ENCODE measurements around the gene PLEKHO1. TPM values are rescaled to one million over a fixed set of nuclear protein-coding genes. Genes with fewer than 3 reads are reported as not detected.

The PLEKHO1 gene
- total and polyA plus RNA-seq, 7 experiments from 2014 or later: 33.4 to 111 (median 65.5) TPM

GRCh38 chr1:150111670-150112069 is 38.0 kb upstream of the PLEKHO1 start:
- ChIA-PET CTCF (interaction anchor here (0.5 kb wide), 1 partner anchor 61 kb away, joined by 4 read pairs; no protein-coding TSS in a partner anchor), POLR2A (interaction anchor here (0.5 to 4.6 kb wide), 9 partner anchors 11 to 864 kb away, joined by 3 to 82 read pairs (median 7); partner anchors contain the start of genes PLEKHO1 and VPS45)
- ATAC-seq: no peak
- Mint-ChIP-seq H3K36me3 (peaks cover 7 to 51% (median 22%) of the 10 kb centered on the region in 5 donors), H3K4me1 (peaks cover 39 to 65% (median 57%) of the 10 kb centered on the region in 7 donors), H3K9me3 (peaks cover 0 to 20% (median 11%) of the 10 kb centered on the region in 11 donors), H3K27ac (peak overlapping the region; percentile 39 to 96 (median 77)), H3K4me3 (peak overlapping the region in 9 of 10 donors; percentile 47 to 83 (median 68)), H3K27me3 (no peaks in the 10 kb centered on the region)
- Histone ChIP-seq H3K27ac (ENCODE audit: low read depth, low read length) (no peak overlapping the region), H3K4me3 (ENCODE audit: low read length) (no peak overlapping the region), H3K36me3 (ENCODE audit: control insufficient read depth in 2 of 3, insufficient read depth in 3 of 3, low read length in 3 of 3) (no peaks in the 10 kb centered on the region), H3K4me1 (ENCODE audit: control insufficient read depth in 2 of 2, insufficient read depth in 2 of 2, low read length in 2 of 2) (peaks cover 29 to 37% of the 10 kb centered on the region in 2 donors), H3K9me3 (ENCODE audit: control insufficient read depth in 2 of 3, low read length in 3 of 3) (no peaks in the 10 kb centered on the region), H3K27me3 (ENCODE audit: control insufficient read depth in 2 of 2, insufficient read depth in 2 of 2, low read length in 2 of 2) (no peaks in the 10 kb centered on the region)
- intact Hi-C loops (cut with micrococcal nuclease): no loop called here
- no peak for DNase-seq

GRCh38 chr1:150115121-150115520 is 34.6 kb upstream of the PLEKHO1 start:
- intact Hi-C loops (cut with micrococcal nuclease): no loop called here
- Mint-ChIP-seq H3K36me3 (peaks cover 7 to 36% (median 22%) of the 10 kb centered on the region in 5 donors), H3K27ac (no peak overlapping the region), H3K4me1 (peaks cover 14 to 39% (median 22%) of the 10 kb centered on the region in 7 donors), H3K27me3 (no peaks in the 10 kb centered on the region), H3K4me3 (no peak overlapping the region), H3K9me3 (peaks cover 0 to 20% (median 11%) of the 10 kb centered on the region in 11 donors)
- CTCF ChIA-PET: interaction anchor here (0.5 to 1.2 kb wide), 2 partner anchors 32 to 42 kb away, joined by 3 to 5 read pairs; no protein-coding TSS in a partner anchor
- DNase-seq (no peak), ATAC-seq (no peak)
- POLR2A ChIA-PET: interaction anchor here (0.7 to 1.8 kb wide), 3 partner anchors 24 to 229 kb away, joined by 3 to 7 read pairs (median 5); partner anchors contain the start of gene PLEKHO1
- Histone ChIP-seq H3K36me3 (ENCODE audit: control insufficient read depth in 2 of 3, insufficient read depth in 3 of 3, low read length in 3 of 3) (no peaks in the 10 kb centered on the region), H3K4me1 (ENCODE audit: control insufficient read depth in 2 of 2, insufficient read depth in 2 of 2, low read length in 2 of 2) (peaks cover 15 to 17% of the 10 kb centered on the region in 2 donors), H3K9me3 (ENCODE audit: control insufficient read depth in 2 of 3, low read length in 3 of 3) (no peaks in the 10 kb centered on the region), H3K4me3 (ENCODE audit: low read length) (no peak overlapping the region), H3K27ac (ENCODE audit: low read depth, low read length) (no peak overlapping the region), H3K27me3 (ENCODE audit: control insufficient read depth in 2 of 2, insufficient read depth in 2 of 2, low read length in 2 of 2) (no peaks in the 10 kb centered on the region)

GRCh38 chr1:150118716-150119115 is 31.0 kb upstream of the PLEKHO1 start:
- CTCF ChIA-PET: interaction anchor here (0.7 kb wide), 1 partner anchor 48 kb away, joined by 3 read pairs; no protein-coding TSS in a partner anchor
- POLR2A ChIA-PET: no interaction called here
- Histone ChIP-seq H3K4me3 (ENCODE audit: low read length) (no peak overlapping the region), H3K36me3 (ENCODE audit: control insufficient read depth in 2 of 3, insufficient read depth in 3 of 3, low read length in 3 of 3) (no peaks in the 10 kb centered on the region), H3K9me3 (ENCODE audit: control insufficient read depth in 2 of 3, low read length in 3 of 3) (no peaks in the 10 kb centered on the region), H3K4me1 (ENCODE audit: control insufficient read depth in 2 of 2, insufficient read depth in 2 of 2, low read length in 2 of 2) (peaks cover 0 to 5% of the 10 kb centered on the region in 2 donors), H3K27me3 (ENCODE audit: control insufficient read depth in 2 of 2, insufficient read depth in 2 of 2, low read length in 2 of 2) (no peaks in the 10 kb centered on the region), H3K27ac (ENCODE audit: low read depth, low read length) (no peak overlapping the region)
- peaks cover 0 to 20% (median 9%) of the 10 kb centered on the region in 11 donors for H3K9me3 Mint-ChIP-seq
- no peak overlapping the region for H3K4me3 Mint-ChIP-seq
- peaks cover 0 to 13% (median 3%) of the 10 kb centered on the region in 7 donors for H3K4me1 Mint-ChIP-seq
- no peak for ATAC-seq
- H3K36me3 Mint-ChIP-seq: peaks cover 7 to 42% (median 27%) of the 10 kb centered on the region in 5 donors
- no peak overlapping the region for H3K27ac Mint-ChIP-seq
- intact Hi-C loops (cut with micrococcal nuclease): no loop called here
- no peak for DNase-seq
- no peaks in the 10 kb centered on the region for H3K27me3 Mint-ChIP-seq

GRCh38 chr1:150121236-150121862 is 28.4 kb upstream of the PLEKHO1 start:
- DNase-seq: no peak
- ChIA-PET CTCF (no interaction called here), POLR2A (interaction anchor here (0.7 kb wide), 1 partner anchor 206 kb away, joined by 4 read pairs; no protein-coding TSS in a partner anchor)
- Mint-ChIP-seq H3K27ac (peak overlapping the region in 1 of 9 donors; percentile 17), H3K9me3 (no peaks in the 10 kb centered on the region), H3K4me1 (peaks cover 0 to 8% (median 3%) of the 10 kb centered on the region in 7 donors), H3K27me3 (no peaks in the 10 kb centered on the region), H3K36me3 (peaks cover 0 to 20% (median 10%) of the 10 kb centered on the region in 5 donors), H3K4me3 (no peak overlapping the region)
- Histone ChIP-seq H3K27ac (ENCODE audit: low read depth, low read length) (no peak overlapping the region), H3K9me3 (ENCODE audit: control insufficient read depth in 2 of 3, low read length in 3 of 3) (no peaks in the 10 kb centered on the region), H3K36me3 (ENCODE audit: control insufficient read depth in 2 of 3, insufficient read depth in 3 of 3, low read length in 3 of 3) (no peaks in the 10 kb centered on the region), H3K4me3 (ENCODE audit: low read length) (no peak overlapping the region), H3K4me1 (ENCODE audit: control insufficient read depth in 2 of 2, insufficient read depth in 2 of 2, low read length in 2 of 2) (peaks cover 0 to 5% of the 10 kb centered on the region in 2 donors), H3K27me3 (ENCODE audit: control insufficient read depth in 2 of 2, insufficient read depth in 2 of 2, low read length in 2 of 2) (no peaks in the 10 kb centered on the region)
- no peak for ATAC-seq
- intact Hi-C loops (cut with micrococcal nuclease): loop anchor here in 1 of 2 donors (2.0 kb wide), 1 partner anchor 15 kb away; no protein-coding TSS in a partner anchor

GRCh38 chr1:150126811-150127210 is 22.9 kb upstream of the PLEKHO1 start:
- CTCF ChIA-PET: interaction anchor here (2.0 kb wide), 1 partner anchor 53 kb away, joined by 8 read pairs; no protein-coding TSS in a partner anchor
- Mint-ChIP-seq H3K9me3 (no peaks in the 10 kb centered on the region), H3K36me3 (peaks cover 0 to 14% (median 10%) of the 10 kb centered on the region in 5 donors), H3K27me3 (no peaks in the 10 kb centered on the region), H3K4me1 (peaks cover 0 to 5% (median 0%) of the 10 kb centered on the region in 7 donors), H3K27ac (no peak overlapping the region), H3K4me3 (no peak overlapping the region)
- ATAC-seq: no peak
- Histone ChIP-seq H3K27ac (ENCODE audit: low read depth, low read length) (no peak overlapping the region), H3K27me3 (ENCODE audit: control insufficient read depth in 2 of 2, insufficient read depth in 2 of 2, low read length in 2 of 2) (no peaks in the 10 kb centered on the region), H3K9me3 (ENCODE audit: control insufficient read depth in 2 of 3, low read length in 3 of 3) (no peaks in the 10 kb centered on the region), H3K4me1 (ENCODE audit: control insufficient read depth in 2 of 2, insufficient read depth in 2 of 2, low read length in 2 of 2) (no peaks in the 10 kb centered on the region), H3K36me3 (ENCODE audit: control insufficient read depth in 2 of 3, insufficient read depth in 3 of 3, low read length in 3 of 3) (no peaks in the 10 kb centered on the region), H3K4me3 (ENCODE audit: low read length) (no peak overlapping the region)
- DNase-seq: no peak
- intact Hi-C loops (cut with micrococcal nuclease): no loop called here
- POLR2A ChIA-PET: no interaction called here

- Mint-ChIP-seq H3K36me3 (peaks cover 0 to 11% (median 9%) of the 10 kb centered on the region in 5 donors), H3K27ac (no peak overlapping the region), H3K4me1 (peaks cover 0 to 2% (median 0%) of the 10 kb centered on the region in 7 donors), H3K27me3 (no peaks in the 10 kb centered on the region), H3K4me3 (no peak overlapping the region), H3K9me3 (no peaks in the 10 kb centered on the region)
- Histone ChIP-seq H3K27me3 (ENCODE audit: control insufficient read depth in 2 of 2, insufficient read depth in 2 of 2, low read length in 2 of 2) (no peaks in the 10 kb centered on the region), H3K36me3 (ENCODE audit: control insufficient read depth in 2 of 3, insufficient read depth in 3 of 3, low read length in 3 of 3) (no peaks in the 10 kb centered on the region), H3K4me3 (ENCODE audit: low read length) (no peak overlapping the region), H3K9me3 (ENCODE audit: control insufficient read depth in 2 of 3, low read length in 3 of 3) (no peaks in the 10 kb centered on the region), H3K4me1 (ENCODE audit: control insufficient read depth in 2 of 2, insufficient read depth in 2 of 2, low read length in 2 of 2) (no peaks in the 10 kb centered on the region), H3K27ac (ENCODE audit: low read depth, low read length) (no peak overlapping the region)
- ChIA-PET CTCF (interaction anchor here (2.0 kb wide), 1 partner anchor 54 kb away, joined by 8 read pairs; no protein-coding TSS in a partner anchor), POLR2A (interaction anchor here (0.5 to 0.8 kb wide), 2 partner anchors 9 to 315 kb away, joined by 3 read pairs; no protein-coding TSS in a partner anchor)
- ATAC-seq (no peak), DNase-seq (no peak)
- intact Hi-C loops (cut with micrococcal nuclease): no loop called here
These were observed 22.3 kb upstream of the PLEKHO1 start for GRCh38 chr1:150127464-150127863.

Measured in naive thymus-derived CD4-positive, alpha-beta T cell (primary cell).